ENCODE data around the gene NPC1.
"Not testable (repeated sequence)": the region's sequence is repeated elsewhere in the genome, so short reads cannot be mapped to it uniquely, and the experiment has no call there.

NPC1 gene

GRCh38 chr18:23515911-23516546, 70.3 kb downstream of the NPC1 start:
- DNase-seq: peak; percentile 65

GRCh38 chr18:23512641-23513040, 73.7 kb downstream of the NPC1 start:
- DNase-seq: no peak

- not testable (repeated sequence) for DNase-seq
Measured at GRCh38 chr18:23512216-23512615, 74.1 kb downstream of the NPC1 start.

GRCh38 chr18:23510923-23511322, 75.4 kb downstream of the NPC1 start:
- not testable (repeated sequence) for DNase-seq

DNA sequence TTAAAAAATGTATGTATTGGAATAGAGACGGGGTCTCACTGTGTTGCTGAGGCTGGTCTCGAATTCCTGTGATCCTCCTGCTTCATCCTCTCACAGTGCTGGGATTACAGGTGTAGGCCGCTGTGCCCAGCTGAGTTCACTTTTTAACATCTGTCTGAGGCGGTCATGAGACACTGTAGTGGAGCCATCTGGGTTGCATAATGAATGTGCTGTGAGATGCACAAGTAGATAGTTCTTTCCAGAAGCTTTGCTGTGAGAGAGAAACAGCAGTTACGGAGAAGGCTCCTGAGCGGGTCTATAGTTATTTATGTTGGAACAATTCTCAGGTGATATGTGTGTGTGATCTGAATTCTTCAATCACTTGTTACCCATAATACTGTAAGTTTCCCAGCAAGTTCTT, 79.9 kb downstream of the NPC1 start:
- no peak for DNase-seq

- DNase-seq: no peak
Measured at GRCh38 chr18:23504720-23505119, 81.6 kb downstream of the NPC1 start.

GRCh38 chr18:23503963-23504344, 82.4 kb downstream of the NPC1 start:
- DNase-seq: no peak

GRCh38 chr18:23503038-23503962, 83.0 kb downstream of the NPC1 start, which contains the start of gene RMC1:
Gene RMC1 (plus strand): TSS chr18:23503511. CDS start chr18:23503619, 108 bp downstream.
- DNase-seq: peak; percentile 81

DNA sequence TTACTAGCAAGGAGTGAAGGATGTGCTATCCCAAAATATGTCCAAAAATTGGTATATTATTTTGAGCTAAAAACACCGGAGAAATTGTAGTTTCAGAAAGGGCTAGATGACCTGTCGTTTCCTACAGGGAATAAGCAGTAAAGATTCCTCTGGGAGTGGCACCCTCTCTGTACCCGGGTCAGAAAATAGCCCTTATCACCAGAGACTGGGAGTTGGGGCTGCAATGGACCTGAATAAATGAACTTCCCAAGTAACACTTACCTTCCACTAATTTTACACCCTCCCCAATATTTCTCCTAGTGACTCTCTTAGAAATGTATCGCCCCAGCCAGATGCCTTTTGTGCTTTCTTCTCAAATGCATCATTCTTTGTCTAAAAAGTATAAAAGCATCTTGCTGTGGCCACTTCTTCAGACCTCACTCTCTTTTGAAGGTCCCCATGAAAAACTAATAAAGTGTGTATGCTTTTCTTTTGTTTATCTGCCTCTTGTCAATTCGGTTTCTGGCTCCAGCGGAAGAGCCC, 83.7 kb downstream of the NPC1 start:
- no peak for DNase-seq

- DNase-seq: no peak
Measured at GRCh38 chr18:23501626-23502025, 84.7 kb downstream of the NPC1 start.

- DNase-seq: no peak
Measured at GRCh38 chr18:23499291-23499781, 87.0 kb downstream of the NPC1 start.

- peak; percentile 11 for DNase-seq
Measured at GRCh38 chr18:23498877-23499276, 87.4 kb downstream of the NPC1 start.

DNA sequence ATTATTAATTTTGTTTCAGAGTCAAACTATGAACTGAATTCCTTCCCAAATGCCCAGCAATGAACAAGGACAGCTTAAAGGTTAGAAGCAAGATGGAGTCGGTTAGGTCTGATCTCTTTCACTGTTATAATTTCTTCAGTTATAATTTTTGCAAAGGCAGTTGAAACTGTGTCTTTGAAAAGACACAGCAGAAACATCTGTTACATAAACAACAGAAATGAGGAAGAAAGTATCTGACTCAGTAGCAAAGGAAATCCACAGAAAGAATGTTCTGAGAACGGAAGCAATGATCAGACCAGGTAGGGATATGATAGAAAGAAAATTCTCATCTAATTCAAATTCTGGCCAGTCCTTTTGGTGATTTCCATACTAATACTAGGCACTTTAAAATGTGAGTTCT, 88.2 kb downstream of the NPC1 start:
- DNase-seq: no peak

DNA sequence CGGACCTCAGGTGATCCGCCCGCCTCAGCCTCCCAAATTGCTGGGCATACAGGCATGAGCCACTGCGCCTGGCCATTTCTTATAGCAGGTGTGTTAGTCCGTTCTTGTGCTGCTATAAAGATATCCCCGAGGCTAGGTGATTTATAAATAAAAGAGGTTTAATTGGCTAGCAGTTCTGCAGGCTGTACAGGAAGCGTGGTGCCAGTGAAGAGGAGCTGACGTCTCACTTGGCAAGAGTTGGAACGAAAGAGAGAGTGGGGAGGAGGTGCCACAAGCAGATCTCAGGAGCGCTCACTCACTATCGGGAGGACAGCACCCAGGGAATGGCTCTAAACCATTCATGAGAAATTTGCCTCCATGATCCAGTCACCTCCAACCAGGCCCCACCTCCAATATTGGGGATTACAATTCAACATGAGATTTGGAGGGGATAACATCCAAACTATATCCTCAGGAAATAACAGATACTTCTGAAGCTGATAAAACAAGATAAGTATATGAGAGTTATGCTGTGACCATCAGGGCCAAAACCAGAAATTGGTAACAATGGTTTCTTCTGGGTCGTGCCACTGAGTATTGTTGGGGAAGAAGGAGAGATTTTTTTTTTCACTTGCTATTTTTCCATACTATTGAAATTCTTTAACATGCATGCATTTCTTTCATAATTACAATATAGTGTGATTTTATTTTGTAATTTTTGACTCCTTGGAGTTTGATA, 90.4 kb downstream of the NPC1 start:
- peak; percentile 80 for DNase-seq

DNA sequence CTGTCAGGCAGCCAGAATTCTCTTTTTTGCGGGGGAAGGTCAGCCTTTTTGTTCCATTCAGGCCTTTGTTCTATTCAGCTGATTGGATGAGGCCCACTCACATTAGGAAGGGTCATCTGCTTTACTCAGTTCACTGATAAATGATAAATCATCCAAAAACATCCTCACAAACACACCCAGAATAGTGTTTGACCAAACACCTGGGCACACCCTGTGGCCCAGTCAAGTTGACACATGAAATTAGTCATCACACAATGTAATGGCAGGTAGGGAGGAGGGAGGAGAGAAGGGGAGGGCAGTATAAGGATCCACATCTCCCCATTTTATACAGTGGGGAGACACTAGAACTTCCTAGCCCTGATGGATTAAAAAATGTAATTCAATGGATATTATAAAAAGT, 91.3 kb downstream of the NPC1 start:
- no peak for DNase-seq

- DNase-seq: no peak
Measured at GRCh38 chr18:23493654-23494053, 92.7 kb downstream of the NPC1 start.

GRCh38 chr18:23489586-23489985, 96.7 kb downstream of the NPC1 start:
- DNase-seq: not testable (repeated sequence)

GRCh38 chr18:23487738-23488570, 98.4 kb downstream of the NPC1 start:
- no peak for DNase-seq

- DNase-seq: no peak
Measured at GRCh38 chr18:23485386-23485785, 100.9 kb downstream of the NPC1 start.

GRCh38 chr18:23484561-23485182, 101.6 kb downstream of the NPC1 start:
- DNase-seq: no peak
